HG02798 (cell line): ENCODE data around the gene HOXB4.
A peak's percentile ranks its signal among the peaks of the same experiment; 100 is the strongest.

ENCODE experiments used
- ATAC-seq: cut with Tn5 transposase; IDR thresholded peaks from one replicate; pipeline ENCODE4 v1.9.1; 2021; ENCODE audit warnings: mild to moderate bottlenecking; ENCODE audit not compliant: unreplicated experiment, poor library complexity

Gene HOXB4

GRCh38 chr17:48615047-48615962 is 37.2 kb upstream of the HOXB4 start, which contains the start of gene HOXB8:
HOXB8 (minus strand) TSS chr17:48615292; CDS start chr17:48614704, 588 bp downstream.
- no peak for ATAC-seq

- no peak for ATAC-seq
Observed at GRCh38 chr17:48613862-48614694, 35.9 kb upstream of the HOXB4 start.

- ATAC-seq, result peak; percentile 35
Observed at GRCh38 chr17:48612854-48613691, 34.9 kb upstream of the HOXB4 start.

- no peak for ATAC-seq
Observed at GRCh38 chr17:48612456-48612853, 34.3 kb upstream of the HOXB4 start.

GRCh38 chr17:48611681-48612455 is 33.7 kb upstream of the HOXB4 start:
- no peak for ATAC-seq

GRCh38 chr17:48611213-48611612 is 33.1 kb upstream of the HOXB4 start:
- peak; percentile 18 for ATAC-seq

GRCh38 chr17:48610282-48611211 is 32.4 kb upstream of the HOXB4 start, which contains the start of gene HOXB7:
HOXB7 (minus strand) TSS chr17:48611017; CDS start chr17:48610918, 99 bp downstream.
- peak; percentile 55 for ATAC-seq

GRCh38 chr17:48609759-48610281 is 31.7 kb upstream of the HOXB4 start:
- ATAC-seq, result no peak

GRCh38 chr17:48609033-48609432 is 30.9 kb upstream of the HOXB4 start:
- ATAC-seq, result no peak

GRCh38 chr17:48608494-48608834 is 30.3 kb upstream of the HOXB4 start:
- no peak for ATAC-seq

- ATAC-seq, result no peak
Observed at GRCh38 chr17:48606892-48607614, 28.9 kb upstream of the HOXB4 start.

- ATAC-seq, result no peak
Observed at GRCh38 chr17:48605991-48606891, 28.1 kb upstream of the HOXB4 start.

GRCh38 chr17:48605409-48605919 is 27.3 kb upstream of the HOXB4 start:
- ATAC-seq, result no peak

- no peak for ATAC-seq
Observed at GRCh38 chr17:48604770-48605329, 26.7 kb upstream of the HOXB4 start, which contains the start of gene HOXB6. HOXB6 (minus strand) TSS chr17:48604986; CDS start chr17:48598150, 6,836 bp downstream.

GRCh38 chr17:48603959-48604769 is 26.0 kb upstream of the HOXB4 start:
- no peak for ATAC-seq
